ENCODE results near the gene SOX11. TPM values are rescaled to one million over a fixed set of nuclear protein-coding genes. Genes with fewer than 3 reads are reported as not detected.

Gene SOX11
- total RNA-seq, 1 experiment from 2014 or later = not detected

- no peaks in the 10 kb centered on the region for H3K4me1 ChIP-seq (replicated peaks; ENCODE audit: insufficient read depth)
- CTCF ChIA-PET = no interaction called here
- no peaks in the 10 kb centered on the region for H3F3A ChIP-seq (ENCODE audit: insufficient read depth, low read depth)
- intact Hi-C loops (cut with micrococcal nuclease; ENCODE audit: unreplicated experiment) = no loop called here
- no TSS peak for BruUV-seq (replicated peaks)
- no peak for TF ChIP-seq EZH2 (IDR thresholded peaks at IDR 0.05; ENCODE audit: low read depth)
- TF ChIP-seq, protein P1, sequence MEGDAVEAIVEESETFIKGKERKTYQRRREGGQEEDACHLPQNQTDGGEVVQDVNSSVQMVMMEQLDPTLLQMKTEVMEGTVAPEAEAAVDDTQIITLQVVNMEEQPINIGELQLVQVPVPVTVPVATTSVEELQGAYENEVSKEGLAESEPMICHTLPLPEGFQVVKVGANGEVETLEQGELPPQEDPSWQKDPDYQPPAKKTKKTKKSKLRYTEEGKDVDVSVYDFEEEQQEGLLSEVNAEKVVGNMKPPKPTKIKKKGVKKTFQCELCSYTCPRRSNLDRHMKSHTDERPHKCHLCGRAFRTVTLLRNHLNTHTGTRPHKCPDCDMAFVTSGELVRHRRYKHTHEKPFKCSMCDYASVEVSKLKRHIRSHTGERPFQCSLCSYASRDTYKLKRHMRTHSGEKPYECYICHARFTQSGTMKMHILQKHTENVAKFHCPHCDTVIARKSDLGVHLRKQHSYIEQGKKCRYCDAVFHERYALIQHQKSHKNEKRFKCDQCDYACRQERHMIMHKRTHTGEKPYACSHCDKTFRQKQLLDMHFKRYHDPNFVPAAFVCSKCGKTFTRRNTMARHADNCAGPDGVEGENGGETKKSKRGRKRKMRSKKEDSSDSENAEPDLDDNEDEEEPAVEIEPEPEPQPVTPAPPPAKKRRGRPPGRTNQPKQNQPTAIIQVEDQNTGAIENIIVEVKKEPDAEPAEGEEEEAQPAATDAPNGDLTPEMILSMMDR (conservative IDR thresholded peaks at IDR 0.05) = no peak
- H3K9me2 ChIP-seq (ENCODE audit: insufficient read depth) = no peaks in the 10 kb centered on the region
- no peaks in the 10 kb centered on the region for H4K20me1 ChIP-seq (ENCODE audit: insufficient read depth)
- no peak overlapping the region for H2AFZ ChIP-seq
- DNase-seq = no peak
- H3K9me3 ChIP-seq (ENCODE audit: insufficient read depth, low read depth) = no peaks in the 10 kb centered on the region
- H3K27me3 ChIP-seq (ENCODE audit: insufficient read depth, low read depth) = peaks cover 21% of the 10 kb centered on the region
- no peaks in the 10 kb centered on the region for H3K36me3 ChIP-seq (ENCODE audit: low read depth)
- no peak overlapping the region for H3K4me3 ChIP-seq
- no peaks in the 10 kb centered on the region for H3K79me2 ChIP-seq (ENCODE audit: low read depth)
- POLR2A ChIA-PET (ENCODE audit: unreplicated experiment) = no interaction called here
- no peak overlapping the region for H3K27ac ChIP-seq
- no peak overlapping the region for H3K4me2 ChIP-seq
Measured at GRCh38 chr2:5705490-5705889, 13.3 kb downstream of the SOX11 start.

- intact Hi-C loops (cut with micrococcal nuclease; ENCODE audit: unreplicated experiment) = no loop called here
- H3K9me2 ChIP-seq (ENCODE audit: insufficient read depth) = no peaks in the 10 kb centered on the region
- no peaks in the 10 kb centered on the region for H3F3A ChIP-seq (ENCODE audit: insufficient read depth, low read depth)
- H3K79me2 ChIP-seq (ENCODE audit: low read depth) = no peaks in the 10 kb centered on the region
- H3K27ac ChIP-seq = no peak overlapping the region
- ChIA-PET POLR2A (ENCODE audit: unreplicated experiment) (no interaction called here), CTCF (no interaction called here)
- H3K36me3 ChIP-seq (ENCODE audit: low read depth) = no peaks in the 10 kb centered on the region
- H3K4me1 ChIP-seq (replicated peaks; ENCODE audit: insufficient read depth) = no peaks in the 10 kb centered on the region
- no peak for TF ChIP-seq EZH2 (IDR thresholded peaks at IDR 0.05; ENCODE audit: low read depth)
- TF ChIP-seq, protein P1 (conservative IDR thresholded peaks at IDR 0.05) = no peak
- no peak overlapping the region for H2AFZ ChIP-seq
- H3K4me2 ChIP-seq = no peak overlapping the region
- H3K4me3 ChIP-seq = no peak overlapping the region
- DNase-seq = no peak
- H3K27me3 ChIP-seq (ENCODE audit: insufficient read depth, low read depth) = peaks cover 21% of the 10 kb centered on the region
- H4K20me1 ChIP-seq (ENCODE audit: insufficient read depth) = no peaks in the 10 kb centered on the region
- H3K9me3 ChIP-seq (ENCODE audit: insufficient read depth, low read depth) = no peaks in the 10 kb centered on the region
- no TSS peak for BruUV-seq (replicated peaks)
Measured at GRCh38 chr2:5706717-5707455, 14.7 kb downstream of the SOX11 start.

DNA sequence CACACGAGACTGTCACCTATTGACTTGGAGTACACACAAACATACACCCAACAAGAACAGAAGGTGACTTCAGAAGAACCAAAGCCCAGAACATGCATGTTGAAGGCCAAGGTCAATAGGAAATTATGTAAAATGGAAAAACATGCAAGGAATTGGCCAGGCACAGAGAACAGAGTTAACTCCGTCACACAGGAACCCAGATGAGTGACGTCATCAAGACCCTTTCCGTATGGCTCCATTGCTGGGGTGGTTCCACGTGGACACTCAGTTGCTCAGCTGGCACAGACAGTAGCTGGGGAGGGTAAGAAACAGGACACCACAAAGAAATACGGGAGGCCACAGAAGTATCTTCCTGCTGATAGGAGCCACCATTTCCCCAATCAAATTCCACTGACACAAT is 18.4 kb downstream of the SOX11 start:
- H3K9me3 ChIP-seq (ENCODE audit: insufficient read depth, low read depth) = no peaks in the 10 kb centered on the region
- ChIA-PET CTCF (no interaction called here), POLR2A (ENCODE audit: unreplicated experiment) (no interaction called here)
- no peak overlapping the region for H2AFZ ChIP-seq
- no peaks in the 10 kb centered on the region for H4K20me1 ChIP-seq (ENCODE audit: insufficient read depth)
- no peak for DNase-seq
- no peak overlapping the region for H3K27ac ChIP-seq
- no peaks in the 10 kb centered on the region for H3K4me1 ChIP-seq (replicated peaks; ENCODE audit: insufficient read depth)
- BruUV-seq (replicated peaks) = no TSS peak
- intact Hi-C loops (cut with micrococcal nuclease; ENCODE audit: unreplicated experiment) = no loop called here
- no peaks in the 10 kb centered on the region for H3F3A ChIP-seq (ENCODE audit: insufficient read depth, low read depth)
- no peaks in the 10 kb centered on the region for H3K9me2 ChIP-seq (ENCODE audit: insufficient read depth)
- H3K4me3 ChIP-seq = no peak overlapping the region
- H3K36me3 ChIP-seq (ENCODE audit: low read depth) = no peaks in the 10 kb centered on the region
- no peak for TF ChIP-seq EZH2 (IDR thresholded peaks at IDR 0.05; ENCODE audit: low read depth)
- TF ChIP-seq, protein P1 (conservative IDR thresholded peaks at IDR 0.05) = no peak
- H3K79me2 ChIP-seq (ENCODE audit: low read depth) = no peaks in the 10 kb centered on the region
- no peak overlapping the region for H3K4me2 ChIP-seq
- H3K27me3 ChIP-seq (ENCODE audit: insufficient read depth, low read depth) = peaks cover 8% of the 10 kb centered on the region; the same call in 1 of the 2 replicates
